T-helper 9 cell (primary cell): ENCODE data around the gene MUSK.
"Not testable (repeated sequence)": the region's sequence is repeated elsewhere in the genome, so short reads cannot be mapped to it uniquely, and the experiment has no call there.

Source experiments
- DNase-seq: peaks from one replicate; pipeline ENCODE4 v3.0.0-alpha.2; 2020

Gene MUSK

GRCh38 chr9:110812886-110813285 lies 144.3 kb downstream of the MUSK start:
- no peak for DNase-seq

GRCh38 chr9:110814159-110814558 lies 145.6 kb downstream of the MUSK start:
- DNase-seq, result no peak

- DNase-seq, result no peak
These were observed 146.8 kb downstream of the MUSK start for GRCh38 chr9:110815361-110815760.

- no peak for DNase-seq
These were observed 151.8 kb downstream of the MUSK start for GRCh38 chr9:110820381-110820780.

- no peak for DNase-seq
These were observed 152.5 kb downstream of the MUSK start for GRCh38 chr9:110821064-110821463.

GRCh38 chr9:110825129-110825528 lies 156.5 kb downstream of the MUSK start:
- DNase-seq, result not testable (repeated sequence)

- no peak for DNase-seq
These were observed 157.4 kb downstream of the MUSK start for GRCh38 chr9:110825950-110826349.

- DNase-seq, result not testable (repeated sequence)
These were observed 157.8 kb downstream of the MUSK start for GRCh38 chr9:110826400-110826799.

GRCh38 chr9:110828264-110828663 lies 159.7 kb downstream of the MUSK start:
- no peak for DNase-seq

GRCh38 chr9:110830495-110830894 lies 161.9 kb downstream of the MUSK start:
- no peak for DNase-seq

- no peak for DNase-seq
These were observed 164.3 kb downstream of the MUSK start for GRCh38 chr9:110832926-110833325.

GRCh38 chr9:110835404-110835803 lies 166.8 kb downstream of the MUSK start:
- no peak for DNase-seq

GRCh38 chr9:110835859-110836271 lies 167.3 kb downstream of the MUSK start:
- no peak for DNase-seq

GRCh38 chr9:110837401-110838005 lies 168.9 kb downstream of the MUSK start:
- no peak for DNase-seq

- DNase-seq, result no peak
These were observed 173.6 kb downstream of the MUSK start for GRCh38 chr9:110842169-110842568.

- DNase-seq, result no peak
These were observed 174.4 kb downstream of the MUSK start for GRCh38 chr9:110842986-110843385.

GRCh38 chr9:110844121-110844520 lies 175.5 kb downstream of the MUSK start:
- no peak for DNase-seq

- no peak for DNase-seq
These were observed 177.6 kb downstream of the MUSK start for GRCh38 chr9:110846215-110846614.

GRCh38 chr9:110847671-110848070 lies 179.1 kb downstream of the MUSK start:
- DNase-seq, result no peak

GRCh38 chr9:110850401-110851135 lies 182.0 kb downstream of the MUSK start:
- DNase-seq, result no peak
